SH-SY5Y (cell line): ENCODE measurements around the gene UNC13B.

Experiments used
- GATA2 ChIP-seq: IDR thresholded peaks from 2 replicates; pipeline ENCODE4 v1.6.1; 2011; ENCODE audit warnings: mild to moderate bottlenecking, low read depth, low read length
- GATA3 ChIP-seq: IDR thresholded peaks from 2 replicates; pipeline ENCODE4 v1.6.1; 2011; ENCODE audit warnings: low read depth, mild to moderate bottlenecking, low read length, moderate library complexity

DNA sequence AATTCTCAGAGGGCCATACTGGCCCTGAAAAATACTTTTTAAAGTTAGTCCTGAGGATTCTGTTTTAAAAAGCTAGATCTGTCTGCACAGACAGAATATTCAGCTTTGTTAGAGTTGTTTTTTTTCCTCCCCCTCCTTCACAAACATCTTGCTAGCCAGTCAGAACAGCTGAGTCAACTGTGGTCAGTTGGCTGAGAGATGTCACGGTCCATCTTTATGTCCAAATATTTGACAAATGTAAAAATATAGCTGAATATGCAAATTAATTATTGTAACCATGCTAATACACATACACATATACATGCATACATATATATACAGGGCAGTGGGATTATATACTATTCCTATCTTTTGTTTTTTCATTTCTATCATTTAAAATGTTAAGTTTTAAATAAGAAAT, 33.9 kb downstream of the UNC13B start:
- TF ChIP-seq GATA2 (no peak), GATA3 (no peak)
